ENCODE data around the gene MAU2.
A peak's percentile ranks its signal among the peaks of the same experiment; 100 is the strongest.

The MAU2 gene, protein sequence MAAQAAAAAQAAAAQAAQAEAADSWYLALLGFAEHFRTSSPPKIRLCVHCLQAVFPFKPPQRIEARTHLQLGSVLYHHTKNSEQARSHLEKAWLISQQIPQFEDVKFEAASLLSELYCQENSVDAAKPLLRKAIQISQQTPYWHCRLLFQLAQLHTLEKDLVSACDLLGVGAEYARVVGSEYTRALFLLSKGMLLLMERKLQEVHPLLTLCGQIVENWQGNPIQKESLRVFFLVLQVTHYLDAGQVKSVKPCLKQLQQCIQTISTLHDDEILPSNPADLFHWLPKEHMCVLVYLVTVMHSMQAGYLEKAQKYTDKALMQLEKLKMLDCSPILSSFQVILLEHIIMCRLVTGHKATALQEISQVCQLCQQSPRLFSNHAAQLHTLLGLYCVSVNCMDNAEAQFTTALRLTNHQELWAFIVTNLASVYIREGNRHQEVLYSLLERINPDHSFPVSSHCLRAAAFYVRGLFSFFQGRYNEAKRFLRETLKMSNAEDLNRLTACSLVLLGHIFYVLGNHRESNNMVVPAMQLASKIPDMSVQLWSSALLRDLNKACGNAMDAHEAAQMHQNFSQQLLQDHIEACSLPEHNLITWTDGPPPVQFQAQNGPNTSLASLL

GRCh38 chr19:19320361-19321140 lies at the start of gene MAU2, which contains the start of gene SUGP1:
TSS of gene MAU2 (plus strand) at chr19:19320829. CDS start at chr19:19320860, 31 bp downstream.
TSS of gene SUGP1 (minus strand) at chr19:19320509. CDS start at chr19:19320496, 13 bp downstream.
- peak within 1 kb of the TSS; percentile 96 for H3K9ac ChIP-seq (ENCODE audit: low read length)
- H3K4me3 ChIP-seq (ENCODE audit: low read length), result peak within 1 kb of the TSS; percentile 92
- H3K36me3 ChIP-seq (ENCODE audit: control insufficient read depth, insufficient read depth, low read length), result no peaks in the 10 kb centered on the region
- peak within 1 kb of the TSS; percentile 93 for H3K27ac ChIP-seq (ENCODE audit: low read depth, low read length)
- peaks cover 4% of the 10 kb centered on the region for H3K4me1 ChIP-seq (ENCODE audit: control insufficient read depth, insufficient read depth, low read length)
- H3K27me3 ChIP-seq (ENCODE audit: control insufficient read depth, insufficient read depth, low read length), result no peaks in the 10 kb centered on the region

DNA sequence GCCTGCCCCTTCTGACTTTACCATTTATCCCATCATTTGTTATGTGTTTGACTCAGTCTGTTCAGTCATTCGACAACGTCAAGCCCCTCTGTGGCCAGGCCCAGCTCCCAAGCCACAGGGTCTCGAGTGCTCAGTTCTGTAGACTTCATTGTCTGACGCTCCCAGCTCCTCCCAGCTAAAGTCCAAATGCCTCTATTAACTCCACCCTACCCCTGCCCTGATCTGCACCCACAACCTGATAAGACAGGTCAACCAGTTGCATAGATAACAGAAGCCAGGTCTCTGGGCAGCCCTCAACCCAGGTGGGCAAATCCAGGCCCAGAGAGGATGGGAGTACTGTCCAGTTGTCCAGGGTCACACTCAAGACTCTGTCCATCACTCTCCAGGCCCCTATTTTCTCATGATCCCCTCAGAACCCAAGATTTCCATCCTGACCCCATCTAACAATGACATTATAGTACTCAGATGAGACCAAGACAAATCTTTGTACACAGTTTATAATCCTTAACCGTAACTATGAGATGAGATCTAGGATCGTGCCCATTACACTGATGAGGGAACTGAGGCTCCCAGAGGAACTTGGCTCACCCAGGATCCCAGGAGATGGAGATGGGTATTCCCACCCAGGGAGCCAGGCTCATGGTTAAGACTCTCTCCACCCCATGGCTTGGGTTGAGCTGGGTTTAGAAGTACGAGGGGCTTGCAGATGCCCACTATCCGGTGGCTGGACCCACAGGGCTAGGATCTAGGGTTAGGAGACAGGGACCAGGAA lies 48.6 kb upstream of the MAU2 start:
- Histone ChIP-seq H3K4me3 (ENCODE audit: low read length) (no peak overlapping the region), H3K36me3 (ENCODE audit: control insufficient read depth, insufficient read depth, low read length) (peaks cover 4% of the 10 kb centered on the region), H3K4me1 (ENCODE audit: control insufficient read depth, insufficient read depth, low read length) (no peaks in the 10 kb centered on the region), H3K27me3 (ENCODE audit: control insufficient read depth, insufficient read depth, low read length) (peaks cover 4% of the 10 kb centered on the region), H3K27ac (ENCODE audit: low read depth, low read length) (no peak overlapping the region), H3K9ac (ENCODE audit: low read length) (no peak overlapping the region)

GRCh38 chr19:19274146-19274545 lies 46.5 kb upstream of the MAU2 start:
- Histone ChIP-seq H3K36me3 (ENCODE audit: control insufficient read depth, insufficient read depth, low read length) (peaks cover 22% of the 10 kb centered on the region), H3K4me1 (ENCODE audit: control insufficient read depth, insufficient read depth, low read length) (no peaks in the 10 kb centered on the region), H3K9ac (ENCODE audit: low read length) (no peak overlapping the region), H3K27me3 (ENCODE audit: control insufficient read depth, insufficient read depth, low read length) (peaks cover 4% of the 10 kb centered on the region), H3K27ac (ENCODE audit: low read depth, low read length) (no peak overlapping the region), H3K4me3 (ENCODE audit: low read length) (no peak overlapping the region)

- H3K36me3 ChIP-seq (ENCODE audit: control insufficient read depth, insufficient read depth, low read length), result peaks cover 29% of the 10 kb centered on the region
- no peak overlapping the region for H3K27ac ChIP-seq (ENCODE audit: low read depth, low read length)
- H3K9ac ChIP-seq (ENCODE audit: low read length), result no peak overlapping the region
- no peak overlapping the region for H3K4me3 ChIP-seq (ENCODE audit: low read length)
- no peaks in the 10 kb centered on the region for H3K4me1 ChIP-seq (ENCODE audit: control insufficient read depth, insufficient read depth, low read length)
- H3K27me3 ChIP-seq (ENCODE audit: control insufficient read depth, insufficient read depth, low read length), result peaks cover 4% of the 10 kb centered on the region
Observed at GRCh38 chr19:19274716-19275565, 45.7 kb upstream of the MAU2 start.

- H3K36me3 ChIP-seq (ENCODE audit: control insufficient read depth, insufficient read depth, low read length), result peaks cover 35% of the 10 kb centered on the region
- no peak overlapping the region for H3K9ac ChIP-seq (ENCODE audit: low read length)
- no peak overlapping the region for H3K4me3 ChIP-seq (ENCODE audit: low read length)
- no peaks in the 10 kb centered on the region for H3K4me1 ChIP-seq (ENCODE audit: control insufficient read depth, insufficient read depth, low read length)
- H3K27ac ChIP-seq (ENCODE audit: low read depth, low read length), result no peak overlapping the region
- H3K27me3 ChIP-seq (ENCODE audit: control insufficient read depth, insufficient read depth, low read length), result peaks cover 4% of the 10 kb centered on the region
Observed at GRCh38 chr19:19276386-19276785, 44.2 kb upstream of the MAU2 start.

- Histone ChIP-seq H3K27ac (ENCODE audit: low read depth, low read length) (no peak overlapping the region), H3K36me3 (ENCODE audit: control insufficient read depth, insufficient read depth, low read length) (peaks cover 38% of the 10 kb centered on the region)
Observed at GRCh38 chr19:19276851-19277250, 43.8 kb upstream of the MAU2 start.

DNA sequence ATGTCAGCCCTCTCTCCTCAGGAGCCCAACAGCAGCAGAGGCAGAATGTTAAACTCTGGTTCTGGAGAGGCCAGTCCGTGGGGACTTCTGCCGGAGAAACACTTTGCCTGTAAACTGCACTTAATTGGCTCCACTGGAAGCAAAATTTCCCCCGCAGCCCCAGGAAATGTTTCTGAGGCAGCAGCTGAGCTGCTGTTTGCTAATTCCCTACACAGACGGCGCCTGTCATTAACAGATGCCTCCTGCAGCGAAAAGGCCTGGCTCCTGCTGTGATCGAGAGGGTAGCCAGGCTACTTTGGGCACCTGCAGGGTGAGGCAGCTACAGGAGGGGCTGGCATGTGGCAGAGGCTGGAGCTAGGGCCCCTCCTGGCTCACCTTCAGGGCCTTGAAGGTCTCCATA lies 42.3 kb upstream of the MAU2 start:
- no peak overlapping the region for H3K9ac ChIP-seq (ENCODE audit: low read length)
- H3K36me3 ChIP-seq (ENCODE audit: control insufficient read depth, insufficient read depth, low read length), result peaks cover 38% of the 10 kb centered on the region
- H3K27ac ChIP-seq (ENCODE audit: low read depth, low read length), result no peak overlapping the region
- no peak overlapping the region for H3K4me3 ChIP-seq (ENCODE audit: low read length)
- no peaks in the 10 kb centered on the region for H3K27me3 ChIP-seq (ENCODE audit: control insufficient read depth, insufficient read depth, low read length)
- no peaks in the 10 kb centered on the region for H3K4me1 ChIP-seq (ENCODE audit: control insufficient read depth, insufficient read depth, low read length)

More at GRCh38 chr19:19276851-19277250, 43.8 kb upstream of the MAU2 start:
- H3K4me3 ChIP-seq (ENCODE audit: low read length), result no peak overlapping the region
- H3K9ac ChIP-seq (ENCODE audit: low read length), result no peak overlapping the region
- H3K27me3 ChIP-seq (ENCODE audit: control insufficient read depth, insufficient read depth, low read length), result peaks cover 4% of the 10 kb centered on the region
- H3K4me1 ChIP-seq (ENCODE audit: control insufficient read depth, insufficient read depth, low read length), result no peaks in the 10 kb centered on the region

- Histone ChIP-seq H3K9ac (ENCODE audit: low read length) (no peak overlapping the region), H3K4me1 (ENCODE audit: control insufficient read depth, insufficient read depth, low read length) (no peaks in the 10 kb centered on the region), H3K27me3 (ENCODE audit: control insufficient read depth, insufficient read depth, low read length) (no peaks in the 10 kb centered on the region), H3K36me3 (ENCODE audit: control insufficient read depth, insufficient read depth, low read length) (peaks cover 44% of the 10 kb centered on the region), H3K27ac (ENCODE audit: low read depth, low read length) (no peak overlapping the region), H3K4me3 (ENCODE audit: low read length) (no peak overlapping the region)
Observed at GRCh38 chr19:19279062-19279612, 41.5 kb upstream of the MAU2 start.

- no peaks in the 10 kb centered on the region for H3K27me3 ChIP-seq (ENCODE audit: control insufficient read depth, insufficient read depth, low read length)
- H3K9ac ChIP-seq (ENCODE audit: low read length), result no peak overlapping the region
- H3K36me3 ChIP-seq (ENCODE audit: control insufficient read depth, insufficient read depth, low read length), result peaks cover 48% of the 10 kb centered on the region
- no peak overlapping the region for H3K4me3 ChIP-seq (ENCODE audit: low read length)
- no peak overlapping the region for H3K27ac ChIP-seq (ENCODE audit: low read depth, low read length)
- H3K4me1 ChIP-seq (ENCODE audit: control insufficient read depth, insufficient read depth, low read length), result no peaks in the 10 kb centered on the region
Observed at GRCh38 chr19:19279853-19280252, 40.8 kb upstream of the MAU2 start.

DNA sequence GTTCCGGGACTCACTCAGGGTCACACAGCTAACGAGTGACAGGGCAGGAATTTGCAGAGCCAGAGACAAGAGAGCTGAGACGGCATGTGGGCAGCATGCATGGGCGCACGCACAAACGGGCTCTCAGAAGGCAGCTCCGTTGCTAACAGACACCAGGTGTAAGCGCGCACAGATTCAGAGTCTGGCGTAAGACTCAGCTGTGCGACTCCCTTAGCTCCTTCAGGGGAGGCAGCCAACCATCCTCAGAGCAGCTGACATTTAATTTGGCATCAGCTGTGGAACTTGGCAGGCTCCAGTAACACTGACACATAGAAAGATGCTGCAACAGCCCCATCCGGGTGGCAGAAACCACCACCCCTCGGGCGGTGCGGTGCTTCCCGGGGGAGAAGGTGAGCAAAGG lies 40.1 kb upstream of the MAU2 start:
- Histone ChIP-seq H3K36me3 (ENCODE audit: control insufficient read depth, insufficient read depth, low read length) (peaks cover 48% of the 10 kb centered on the region), H3K27me3 (ENCODE audit: control insufficient read depth, insufficient read depth, low read length) (no peaks in the 10 kb centered on the region), H3K4me3 (ENCODE audit: low read length) (no peak overlapping the region), H3K9ac (ENCODE audit: low read length) (no peak overlapping the region), H3K4me1 (ENCODE audit: control insufficient read depth, insufficient read depth, low read length) (no peaks in the 10 kb centered on the region), H3K27ac (ENCODE audit: low read depth, low read length) (no peak overlapping the region)

- Histone ChIP-seq H3K4me3 (ENCODE audit: low read length) (no peak overlapping the region), H3K4me1 (ENCODE audit: control insufficient read depth, insufficient read depth, low read length) (no peaks in the 10 kb centered on the region)
Observed at GRCh38 chr19:19285686-19286085, 34.9 kb upstream of the MAU2 start.

More at GRCh38 chr19:19285686-19286085, 34.9 kb upstream of the MAU2 start:
- H3K36me3 ChIP-seq (ENCODE audit: control insufficient read depth, insufficient read depth, low read length), result peaks cover 19% of the 10 kb centered on the region
- no peaks in the 10 kb centered on the region for H3K27me3 ChIP-seq (ENCODE audit: control insufficient read depth, insufficient read depth, low read length)
- H3K9ac ChIP-seq (ENCODE audit: low read length), result no peak overlapping the region
- no peak overlapping the region for H3K27ac ChIP-seq (ENCODE audit: low read depth, low read length)

Measured in rectal smooth muscle tissue (tissue), 1 donor.